Kidney (tissue), 14 donors: Measurements from ENCODE around the gene HOXA3. TPM values are rescaled to one million over a fixed set of nuclear protein-coding genes. Genes with fewer than 3 reads are reported as not detected.
A peak's percentile ranks its signal among the peaks of the same experiment; 100 is the strongest.

Source experiments
- DNase-seq, 5 donors: peaks; one replicate each; pipeline ENCODE4 v3.0.0-alpha.2; 2013 to 2020
- FAIRE-seq: peaks from 2 replicates; lab custom pipeline; 2012; peaks lifted over from hg19 to GRCh38; lab: Jason Lieb, UNC
- H3K27ac ChIP-seq, 2 donors: one replicate each; pipeline ENCODE4 v1.7.0; 2013; ENCODE audit warnings: low read depth in 2 of 2, low read length in 2 of 2, inconsistent platforms in 1 of 2
- H3K27me3 ChIP-seq: one replicate; pipeline ENCODE4 v1.7.1; 2013; ENCODE audit warnings: low read length, inconsistent platforms; ENCODE audit not compliant: control insufficient read depth, insufficient read depth
- H3K36me3 ChIP-seq, 3 donors: one replicate each; pipeline versions ENCODE4 v1.7.0 to v1.7.1; 2013; ENCODE audit warnings: low read length in 3 of 3, control low read depth in 1 of 3, inconsistent platforms in 1 of 3; ENCODE audit not compliant: insufficient read depth in 3 of 3, control insufficient read depth in 2 of 3
- H3K4me1 ChIP-seq, 3 donors: one replicate each; pipeline versions ENCODE4 v1.7.0 to v1.7.1; 2013; ENCODE audit warnings: low read length in 3 of 3, inconsistent platforms in 1 of 3, low read depth in 1 of 3; ENCODE audit not compliant: control insufficient read depth in 2 of 3, insufficient read depth in 2 of 3
- H3K4me3 ChIP-seq, 3 donors: one replicate each; pipeline versions ENCODE4 v1.7.0 to v1.8.1; 2013; ENCODE audit warnings: low read length in 3 of 3, control low read depth in 1 of 3, inconsistent platforms in 1 of 3
- H3K9ac ChIP-seq, 3 donors: one replicate each; pipeline versions ENCODE4 v1.7.0 to v1.7.1; 2013; ENCODE audit warnings: low read length in 3 of 3, control low read depth in 1 of 3, inconsistent platforms in 1 of 3
- H3K9me3 ChIP-seq, 3 donors: one replicate each; pipeline versions ENCODE4 v1.7.0 to v1.7.1; 2013; ENCODE audit warnings: low read length in 3 of 3, control low read depth in 1 of 3, inconsistent platforms in 1 of 3; ENCODE audit not compliant: control insufficient read depth in 2 of 3, insufficient read depth in 1 of 3
- CTCF ChIP-seq: IDR thresholded peaks from 3 replicates; pipeline ENCODE4 v1.5.1; 2012; ENCODE audit warnings: mild to moderate bottlenecking, moderate library complexity, borderline replicate concordance; ENCODE audit not compliant: insufficient read depth; ENCODE audit errors: extremely low read depth
- intact Hi-C: fragments of 100-400 bp; cut with DNase I; formaldehyde crosslinking; loops from one replicate; pipeline ENCODE4 v1.11.1; 2022
- polyA plus RNA-seq: library from polyadenylated mRNA; stranded (reverse); fragments of 350-450 nt; fragmentation: Illumina TruSeq; extraction: RNeasy Lipid Tissue Mini Kit (QIAGEN cat#74804); gene quantifications from one replicate; pipeline ENCODE4 v1.2.3, GENCODE V29; 2014; ENCODE audit warnings: low read depth, low replicate concordance; ENCODE audit not compliant: insufficient read depth
- total RNA-seq: library from RNA; stranded (reverse); fragmentation: NEBNext Ultra II Directional; extraction: Animal tissue kit (Norgen Biotek cat#: 25700); gene quantifications from one replicate; pipeline ENCODE4 v1.2.1, GENCODE V29; 2021
- donor health status: control.
- donor health status: control.
- donor health status: control.
- donor health status: control.
- donor health status: control.
- donor health status: DM: yes; HTN: yes; CAD: no.
- donor health status: Normal renal cell carcinoma (clear cell type).

HOXA3 gene
- total and polyA plus RNA-seq, 2 donors from 2014 or later: 6.3 to 21.2 TPM

DNA sequence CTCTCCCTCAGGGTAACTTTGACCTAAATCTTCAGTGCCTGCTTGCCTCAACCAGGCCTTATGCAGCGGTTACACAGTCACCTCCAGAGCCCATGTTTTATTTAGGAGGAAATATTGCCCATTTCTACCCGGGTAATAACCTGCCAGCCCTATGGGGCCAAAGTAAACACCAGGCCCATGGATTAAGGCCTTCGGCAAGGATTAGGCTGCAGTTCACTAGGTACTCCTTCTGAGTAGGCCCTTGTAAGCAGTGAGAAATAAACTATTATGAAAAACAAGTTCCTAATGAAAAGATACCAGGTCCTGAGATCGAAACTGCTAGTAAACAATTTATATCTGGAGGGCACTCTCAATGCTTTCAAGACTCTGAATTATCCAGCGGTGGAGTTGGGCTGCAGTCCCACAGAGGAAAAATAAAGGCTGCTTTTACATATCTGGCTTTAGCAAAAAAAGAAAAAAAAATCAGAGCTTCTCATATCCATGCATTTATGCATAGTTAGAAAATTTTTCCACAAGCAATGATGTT lies 25.5 kb upstream of the HOXA3 start:
- no peaks in the 10 kb centered on the region for H3K9me3 ChIP-seq
- DNase-seq: peak in 2 of 5 donors; percentile 33 to 40
- no peaks in the 10 kb centered on the region for H3K27me3 ChIP-seq
- no peaks in the 10 kb centered on the region for H3K36me3 ChIP-seq
- peak overlapping the region; percentile 49 to 86 (median 67) for H3K4me3 ChIP-seq
- peak overlapping the region; percentile 61 to 78 for H3K27ac ChIP-seq
- peaks cover 0 to 4% (median 0%) of the 10 kb centered on the region in 3 donors for H3K4me1 ChIP-seq
- TF ChIP-seq CTCF: no peak
- intact Hi-C loops: loop anchor here (10.0 kb wide), 1 partner anchor 1323 kb away; no protein-coding TSS in a partner anchor
- FAIRE-seq: no peak
- H3K9ac ChIP-seq: peak overlapping the region; percentile 56 to 63 (median 58)

GRCh38 chr7:27176962-27177794 lies 24.8 kb upstream of the HOXA3 start:
- peak overlapping the region; percentile 56 to 63 (median 58) for H3K9ac ChIP-seq
- H3K4me3 ChIP-seq: peak overlapping the region; percentile 49 to 86 (median 67)
- H3K9me3 ChIP-seq: no peaks in the 10 kb centered on the region
- DNase-seq (peak in 4 of 5 donors; percentile 40 to 61 (median 56)), FAIRE-seq (no peak)
- peaks cover 0 to 4% (median 0%) of the 10 kb centered on the region in 3 donors for H3K4me1 ChIP-seq
- H3K27me3 ChIP-seq: no peaks in the 10 kb centered on the region
- TF ChIP-seq CTCF: no peak
- intact Hi-C loops: loop anchor here (10.0 kb wide), 1 partner anchor 1322 kb away; no protein-coding TSS in a partner anchor
- peak overlapping the region; percentile 61 to 78 for H3K27ac ChIP-seq
- no peaks in the 10 kb centered on the region for H3K36me3 ChIP-seq

DNA sequence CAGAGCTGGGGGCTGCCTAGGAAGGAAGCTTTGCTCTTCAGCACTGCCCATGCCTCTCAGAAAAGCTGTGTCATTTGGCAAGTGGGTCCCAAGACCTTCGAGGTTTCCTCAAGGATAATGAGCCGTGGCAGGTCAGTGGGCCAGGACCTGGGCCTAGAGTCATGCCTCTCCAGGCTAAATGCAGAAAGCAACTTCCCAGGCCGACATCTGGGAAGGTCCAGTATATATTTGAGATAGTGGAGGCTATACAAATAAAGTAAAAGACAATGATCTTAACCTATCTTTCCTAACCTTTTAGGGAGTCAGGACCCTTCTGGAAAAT lies 24.1 kb upstream of the HOXA3 start:
- H3K9ac ChIP-seq: peak overlapping the region in 2 of 3 donors; percentile 16 to 56
- FAIRE-seq: no peak
- TF ChIP-seq CTCF: no peak

More for the DNA sequence above, 24.1 kb upstream of the HOXA3 start:
- peaks cover 0 to 4% (median 0%) of the 10 kb centered on the region in 3 donors for H3K4me1 ChIP-seq
- DNase-seq: no peak
- intact Hi-C loops: loop anchor here (10.0 kb wide), 1 partner anchor 1322 kb away; no protein-coding TSS in a partner anchor
- peak overlapping the region; percentile 78 to 82 for H3K27ac ChIP-seq
- no peaks in the 10 kb centered on the region for H3K27me3 ChIP-seq
- H3K36me3 ChIP-seq: no peaks in the 10 kb centered on the region
- H3K4me3 ChIP-seq: peak overlapping the region; percentile 5 to 86 (median 67)
- H3K9me3 ChIP-seq: no peaks in the 10 kb centered on the region
